Activated T-helper 1 cell treated with anti-CD3 and anti-CD28 coated beads, Interleukin-12 subunit alpha, Interleukin-12 subunit beta, Interleukin-2, Interleukin-4 antibody, amounts not matched to agents 30 ng/mL and 10 ng/mL and 1 ng/mL, durations not matched to agents 14 hours and 24 hours and 36 hours (primary cell): ENCODE data around the gene COBL. TPM values are rescaled to one million over a fixed set of nuclear protein-coding genes. Genes with fewer than 3 reads are reported as not detected.

Experiments used
- DNase-seq: peaks from one replicate; pipeline ENCODE4 v3.0.0; 2021; ENCODE audit warnings: low spot score
- H3K27ac Mint-ChIP-seq: one replicate; pipeline ENCODE4 v1.8.0; 2021; ENCODE audit warnings: mild to moderate bottlenecking, mixed read lengths
- H3K27me3 Mint-ChIP-seq: one replicate; pipeline ENCODE4 v1.8.0; 2022; ENCODE audit warnings: mild to moderate bottlenecking, moderate library complexity, mixed read lengths; ENCODE audit not compliant: insufficient read depth
- H3K36me3 Mint-ChIP-seq: one replicate; pipeline ENCODE4 v1.8.0; 2021; ENCODE audit warnings: low read depth, mixed read lengths
- H3K4me1 Mint-ChIP-seq: one replicate; pipeline ENCODE4 v1.8.0; 2021; ENCODE audit warnings: low read depth, mixed read lengths
- H3K4me3 Mint-ChIP-seq: one replicate; pipeline ENCODE4 v1.8.0; 2021; ENCODE audit warnings: mild to moderate bottlenecking, moderate library complexity, mixed read lengths
- H3K9me3 Mint-ChIP-seq: one replicate; pipeline ENCODE4 v1.8.0; 2021; ENCODE audit warnings: mixed read lengths
- intact Hi-C: fragments of 100-400 bp; cut with micrococcal nuclease; formaldehyde crosslinking; loops from one replicate; pipeline ENCODE4 v1.15.1; 2024
- total RNA-seq: library from RNA; stranded (reverse); gene quantifications from 2 replicates; pipeline ENCODE4 v1.2.3, GENCODE V29; 2022

COBL gene
- total RNA-seq, 1 donor from 2014 or later: not detected

GRCh38 chr7:50970092-50970491 lies 346.5 kb downstream of the COBL start:
- Mint-ChIP-seq H3K36me3 (no peaks in the 10 kb centered on the region), H3K27me3 (no peaks in the 10 kb centered on the region), H3K4me3 (no peak overlapping the region), H3K27ac (no peak overlapping the region), H3K9me3 (peaks cover 3% of the 10 kb centered on the region), H3K4me1 (peaks cover 7% of the 10 kb centered on the region)
- DNase-seq: no peak
- intact Hi-C loops: no loop called here
